ENCODE results near the gene TARBP1.
"Not testable (repeated sequence)": the region's sequence is repeated elsewhere in the genome, so short reads cannot be mapped to it uniquely, and the experiment has no call there.

Gene TARBP1

GRCh38 chr1:234396871-234397270, 82.1 kb downstream of the TARBP1 start:
- no peak for TF ChIP-seq CTCF (IDR thresholded peaks at IDR 0.05; ENCODE audit: low read length, missing control alignments)
- DNase-seq (ENCODE audit: low read depth): no peak

GRCh38 chr1:234396092-234396491, 82.9 kb downstream of the TARBP1 start:
- no peak for DNase-seq (ENCODE audit: low read depth)
- no peak overlapping the region for H3K4me3 ChIP-seq (replicated peaks; ENCODE audit: low read depth, low read length)
- no peak for TF ChIP-seq CTCF (IDR thresholded peaks at IDR 0.05; ENCODE audit: low read length, missing control alignments)

More at GRCh38 chr1:234396871-234397270, 82.1 kb downstream of the TARBP1 start:
- no peak overlapping the region for H3K4me3 ChIP-seq (replicated peaks; ENCODE audit: low read depth, low read length)

- H3K4me3 ChIP-seq (replicated peaks; ENCODE audit: low read depth, low read length): no peak overlapping the region
- TF ChIP-seq CTCF (IDR thresholded peaks at IDR 0.05; ENCODE audit: low read length, missing control alignments): no peak
- DNase-seq (ENCODE audit: low read depth): no peak
Measured at GRCh38 chr1:234395297-234395696, 83.7 kb downstream of the TARBP1 start.

GRCh38 chr1:234393190-234393589, 85.8 kb downstream of the TARBP1 start:
- no peak for DNase-seq (ENCODE audit: low read depth)
- TF ChIP-seq CTCF (IDR thresholded peaks at IDR 0.05; ENCODE audit: low read length, missing control alignments): no peak
- H3K4me3 ChIP-seq (replicated peaks; ENCODE audit: low read depth, low read length): no peak overlapping the region

GRCh38 chr1:234388094-234388493, 90.9 kb downstream of the TARBP1 start:
- DNase-seq (ENCODE audit: low read depth): no peak
- no peak for TF ChIP-seq CTCF (IDR thresholded peaks at IDR 0.05; ENCODE audit: low read length, missing control alignments)
- H3K4me3 ChIP-seq (replicated peaks; ENCODE audit: low read depth, low read length): no peak overlapping the region

GRCh38 chr1:234386122-234386521, 92.9 kb downstream of the TARBP1 start:
- H3K4me3 ChIP-seq (replicated peaks; ENCODE audit: low read depth, low read length): no peak overlapping the region
- no peak for DNase-seq (ENCODE audit: low read depth)
- TF ChIP-seq CTCF (IDR thresholded peaks at IDR 0.05; ENCODE audit: low read length, missing control alignments): no peak

GRCh38 chr1:234381699-234382555, 97.1 kb downstream of the TARBP1 start:
- no peak for TF ChIP-seq CTCF (IDR thresholded peaks at IDR 0.05; ENCODE audit: low read length, missing control alignments)
- H3K4me3 ChIP-seq (replicated peaks; ENCODE audit: low read depth, low read length): no peak overlapping the region
- no peak for DNase-seq (ENCODE audit: low read depth)

- DNase-seq (ENCODE audit: low read depth); H3K4me3 ChIP-seq (replicated peaks; ENCODE audit: low read depth, low read length): not testable (repeated sequence)
Measured at GRCh38 chr1:234379591-234380109, 99.3 kb downstream of the TARBP1 start.

Measured in fibroblast of pulmonary artery (primary cell).